Measurements from ENCODE around the gene SPINT3. TPM values are rescaled to one million over a fixed set of nuclear protein-coding genes. Genes with fewer than 3 reads are reported as not detected.

Gene SPINT3
- total RNA-seq, 1 experiment from 2014 or later: not detected

DNA sequence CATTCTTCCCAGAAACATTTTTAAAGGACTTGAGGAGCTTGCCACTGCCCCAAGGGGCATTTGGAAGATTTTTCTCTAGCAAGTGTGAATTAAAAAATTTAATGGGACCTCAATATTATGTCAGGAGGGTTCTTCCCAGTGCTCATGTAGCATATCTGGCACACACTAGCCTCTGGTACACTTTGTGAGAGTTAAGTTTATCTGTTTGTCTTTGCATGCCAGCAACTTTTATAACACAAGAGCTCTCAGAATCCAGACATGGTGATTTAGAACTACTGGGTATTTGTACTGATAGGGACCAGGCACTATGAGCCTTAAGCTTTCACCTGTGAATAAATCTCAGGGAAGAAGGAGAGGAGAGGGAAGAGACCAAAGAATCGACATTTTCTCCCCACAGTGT is 12.9 kb downstream of the SPINT3 start:
- POLR2A ChIA-PET: interaction anchor here (0.6 kb wide), 1 partner anchor 936 kb away, joined by 8 read pairs; no protein-coding TSS in a partner anchor
- CTCF ChIA-PET: no interaction called here
- Histone ChIP-seq H3K4me1 (ENCODE audit: control insufficient read depth, insufficient read depth, low read length) (no peaks in the 10 kb centered on the region), H3K9me3 (ENCODE audit: control insufficient read depth, insufficient read depth, low read depth, low read length) (no peaks in the 10 kb centered on the region), H3K36me3 (ENCODE audit: control insufficient read depth, insufficient read depth, low read length) (no peaks in the 10 kb centered on the region), H3K4me3 (ENCODE audit: low read depth in 2 of 2, low read length in 2 of 2) (no peak overlapping the region), H3K27me3 (ENCODE audit: control insufficient read depth, insufficient read depth, low read length) (peaks cover 16% of the 10 kb centered on the region; the same call in 1 of the 2 replicates), H3K27ac (ENCODE audit: low read length) (no peak overlapping the region)
- TF ChIP-seq CTCF (IDR thresholded peaks at IDR 0.05): no peak
- ATAC-seq (no peak), DNase-seq (ENCODE audit: low read depth, low spot score) (no peak)
- in situ Hi-C loops (cut with HindIII; ENCODE audit: low pct_unique_long_range_greater_than_20kb, low sequenced_read_pairs): no loop called here
- no TSS peak for BruUV-seq (replicated peaks)
- intact Hi-C loops (cut with micrococcal nuclease; ENCODE audit: unreplicated experiment): no loop called here

- Histone ChIP-seq H3K4me3 (ENCODE audit: low read depth in 2 of 2, low read length in 2 of 2) (no peak overlapping the region), H3K9me3 (ENCODE audit: control insufficient read depth, insufficient read depth, low read depth, low read length) (no peaks in the 10 kb centered on the region), H3K4me1 (ENCODE audit: control insufficient read depth, insufficient read depth, low read length) (no peaks in the 10 kb centered on the region), H3K27me3 (ENCODE audit: control insufficient read depth, insufficient read depth, low read length) (peaks cover 16% of the 10 kb centered on the region; the same call in 1 of the 2 replicates), H3K36me3 (ENCODE audit: control insufficient read depth, insufficient read depth, low read length) (no peaks in the 10 kb centered on the region), H3K27ac (ENCODE audit: low read length) (no peak overlapping the region)
- ChIA-PET POLR2A (no interaction called here), CTCF (no interaction called here)
- DNase-seq (ENCODE audit: low read depth, low spot score): no peak
- no peak for ATAC-seq
- in situ Hi-C loops (cut with HindIII; ENCODE audit: low pct_unique_long_range_greater_than_20kb, low sequenced_read_pairs) (no loop called here), intact Hi-C loops (cut with micrococcal nuclease; ENCODE audit: unreplicated experiment) (no loop called here)
- TF ChIP-seq CTCF (IDR thresholded peaks at IDR 0.05) (no peak), TCF7L2 (IDR thresholded peaks at IDR 0.05; ENCODE audit: low read depth, low read length) (no peak), POLR2AphosphoS5 (IDR thresholded peaks at IDR 0.05; ENCODE audit: low read depth, low read length) (no peak), SIN3A (IDR thresholded peaks at IDR 0.05; ENCODE audit: borderline replicate concordance, insufficient read depth, low read depth, low read length) (no peak)
- TF ChIP-seq, protein P1, sequence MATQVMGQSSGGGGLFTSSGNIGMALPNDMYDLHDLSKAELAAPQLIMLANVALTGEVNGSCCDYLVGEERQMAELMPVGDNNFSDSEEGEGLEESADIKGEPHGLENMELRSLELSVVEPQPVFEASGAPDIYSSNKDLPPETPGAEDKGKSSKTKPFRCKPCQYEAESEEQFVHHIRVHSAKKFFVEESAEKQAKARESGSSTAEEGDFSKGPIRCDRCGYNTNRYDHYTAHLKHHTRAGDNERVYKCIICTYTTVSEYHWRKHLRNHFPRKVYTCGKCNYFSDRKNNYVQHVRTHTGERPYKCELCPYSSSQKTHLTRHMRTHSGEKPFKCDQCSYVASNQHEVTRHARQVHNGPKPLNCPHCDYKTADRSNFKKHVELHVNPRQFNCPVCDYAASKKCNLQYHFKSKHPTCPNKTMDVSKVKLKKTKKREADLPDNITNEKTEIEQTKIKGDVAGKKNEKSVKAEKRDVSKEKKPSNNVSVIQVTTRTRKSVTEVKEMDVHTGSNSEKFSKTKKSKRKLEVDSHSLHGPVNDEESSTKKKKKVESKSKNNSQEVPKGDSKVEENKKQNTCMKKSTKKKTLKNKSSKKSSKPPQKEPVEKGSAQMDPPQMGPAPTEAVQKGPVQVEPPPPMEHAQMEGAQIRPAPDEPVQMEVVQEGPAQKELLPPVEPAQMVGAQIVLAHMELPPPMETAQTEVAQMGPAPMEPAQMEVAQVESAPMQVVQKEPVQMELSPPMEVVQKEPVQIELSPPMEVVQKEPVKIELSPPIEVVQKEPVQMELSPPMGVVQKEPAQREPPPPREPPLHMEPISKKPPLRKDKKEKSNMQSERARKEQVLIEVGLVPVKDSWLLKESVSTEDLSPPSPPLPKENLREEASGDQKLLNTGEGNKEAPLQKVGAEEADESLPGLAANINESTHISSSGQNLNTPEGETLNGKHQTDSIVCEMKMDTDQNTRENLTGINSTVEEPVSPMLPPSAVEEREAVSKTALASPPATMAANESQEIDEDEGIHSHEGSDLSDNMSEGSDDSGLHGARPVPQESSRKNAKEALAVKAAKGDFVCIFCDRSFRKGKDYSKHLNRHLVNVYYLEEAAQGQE (IDR thresholded peaks at IDR 0.05; ENCODE audit: insufficient read depth in 1 of 2, low read depth in 2 of 2, low read length in 1 of 2): no peak
- BruUV-seq (replicated peaks): no TSS peak
Measured at GRCh38 chr20:45501600-45501999, 13.8 kb downstream of the SPINT3 start.
